ENCODE results near the gene RPUSD1.
A peak's percentile ranks its signal among the peaks of the same experiment; 100 is the strongest.

Gene RPUSD1

DNA sequence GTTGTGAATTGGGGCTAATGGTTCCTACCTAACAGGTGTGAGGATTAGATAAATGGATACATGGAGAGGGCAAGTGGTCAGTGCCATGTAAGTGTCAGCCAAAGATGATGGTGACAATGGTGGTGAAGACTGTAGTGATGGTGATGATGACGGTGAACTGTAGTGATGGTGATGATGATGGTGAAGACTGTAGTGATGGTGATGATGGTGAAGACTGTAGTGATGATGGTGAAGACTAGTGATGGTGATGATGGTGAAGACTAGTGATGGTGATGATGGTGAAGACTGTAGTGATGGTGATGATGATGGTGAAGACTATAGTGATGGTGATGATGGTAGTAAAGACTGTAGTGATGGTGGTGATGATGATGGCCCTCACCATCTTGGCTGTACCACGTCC, 30.4 kb upstream of the RPUSD1 start:
- DNase-seq = no peak

DNA sequence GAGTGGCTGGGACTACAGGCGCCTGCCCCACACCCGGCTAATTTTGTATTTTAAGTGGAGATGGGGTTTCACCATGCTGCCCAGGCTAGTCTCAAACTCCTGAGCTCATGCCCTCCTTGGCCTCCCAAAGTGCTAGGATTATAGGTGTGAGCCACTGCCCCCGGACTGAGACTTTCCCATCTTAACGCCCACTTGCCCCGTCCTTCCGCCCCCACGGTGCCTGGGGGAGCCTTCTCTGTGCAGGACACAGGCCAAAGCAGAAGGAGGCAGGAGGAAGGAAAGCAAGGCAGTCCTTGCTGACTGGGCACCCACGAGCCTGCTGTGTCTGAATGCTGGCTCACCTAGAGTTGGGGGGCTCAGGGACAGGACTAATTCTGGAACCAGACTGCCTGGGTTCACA, 30.0 kb upstream of the RPUSD1 start:
- no peak for DNase-seq

DNA sequence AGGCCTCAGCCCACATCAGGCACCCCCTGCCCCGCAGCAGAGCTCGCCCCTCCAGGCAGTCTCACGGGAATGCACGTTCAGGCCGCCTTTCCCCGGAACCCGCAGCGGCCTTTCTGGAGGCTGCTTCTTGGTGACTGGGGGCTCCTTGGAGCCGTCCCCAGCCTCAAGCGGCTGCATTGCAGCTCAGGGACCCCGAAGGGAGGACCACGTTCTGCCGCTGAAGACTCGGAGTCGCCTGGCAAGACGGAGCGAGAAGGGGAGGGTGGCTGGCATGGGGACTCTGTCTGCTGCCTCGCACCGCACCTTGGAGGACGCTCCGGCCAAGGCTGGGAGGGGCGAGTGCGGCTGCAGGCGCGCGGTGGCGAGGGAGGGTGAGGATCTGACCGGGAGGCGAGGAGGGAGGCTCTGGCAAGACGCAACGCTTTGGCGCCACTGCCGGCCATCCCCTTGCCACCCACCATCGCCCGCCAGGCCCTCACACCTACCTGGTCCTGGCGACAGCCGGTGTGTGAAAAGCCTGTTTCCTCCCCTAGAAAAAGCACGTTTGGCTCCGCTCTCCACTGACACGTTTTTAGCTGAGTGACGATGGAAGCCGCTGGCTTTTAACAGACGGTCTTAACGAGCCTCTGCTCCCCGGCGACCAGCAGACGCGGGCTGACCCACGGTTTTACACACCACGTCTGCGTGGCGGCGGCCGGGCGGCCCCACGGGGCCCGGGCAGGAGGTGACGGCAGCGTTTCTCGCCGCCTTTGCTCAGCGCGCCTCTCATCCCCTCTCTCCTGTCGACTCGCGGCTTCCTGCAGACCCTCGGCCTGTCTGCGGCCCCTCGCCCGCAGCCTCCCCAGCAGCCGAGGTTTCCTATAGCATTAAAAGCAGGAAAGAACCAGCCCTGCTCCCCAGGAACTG, 29.1 kb upstream of the RPUSD1 start:
- no peak for DNase-seq

DNA sequence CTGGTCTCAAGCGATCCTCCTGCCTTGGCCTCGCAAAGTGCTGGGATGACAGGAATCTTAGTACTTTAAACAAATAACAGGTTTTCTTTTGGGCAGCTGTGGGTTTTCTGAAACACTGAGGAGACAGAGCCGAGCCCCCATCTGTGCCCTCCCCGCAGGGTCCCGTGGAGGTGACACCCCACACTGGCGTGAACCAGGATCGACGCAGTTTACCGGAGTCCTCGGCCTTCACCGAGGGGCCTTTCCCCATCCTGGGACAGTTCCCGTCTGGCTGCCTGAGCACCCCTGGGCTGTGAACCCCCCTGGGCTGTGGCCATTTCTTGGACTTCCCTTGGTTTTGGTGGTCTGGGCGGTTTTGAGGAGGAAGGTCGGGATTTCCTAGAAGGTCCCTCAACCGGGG, 27.7 kb upstream of the RPUSD1 start:
- no peak for DNase-seq

DNA sequence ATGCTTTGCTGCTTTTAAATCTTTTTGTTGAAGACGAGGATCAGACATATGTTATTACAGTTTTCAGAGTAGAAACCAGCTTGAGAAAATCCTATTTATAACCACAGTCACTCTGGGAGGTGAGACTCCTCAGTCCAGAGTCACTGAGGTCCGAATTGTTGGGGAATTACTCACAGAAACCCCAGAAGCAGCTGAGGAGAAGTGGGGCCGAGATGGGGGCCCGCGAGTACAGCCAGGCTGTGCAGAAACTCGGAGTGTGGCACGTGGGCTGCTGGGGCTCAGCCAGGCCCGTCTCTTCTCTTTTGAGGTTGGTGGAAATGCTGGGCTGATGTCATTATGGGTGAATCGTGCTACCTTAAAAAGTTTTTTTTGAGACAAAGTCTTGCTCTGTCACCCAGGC, 26.8 kb upstream of the RPUSD1 start:
- DNase-seq = no peak

DNA sequence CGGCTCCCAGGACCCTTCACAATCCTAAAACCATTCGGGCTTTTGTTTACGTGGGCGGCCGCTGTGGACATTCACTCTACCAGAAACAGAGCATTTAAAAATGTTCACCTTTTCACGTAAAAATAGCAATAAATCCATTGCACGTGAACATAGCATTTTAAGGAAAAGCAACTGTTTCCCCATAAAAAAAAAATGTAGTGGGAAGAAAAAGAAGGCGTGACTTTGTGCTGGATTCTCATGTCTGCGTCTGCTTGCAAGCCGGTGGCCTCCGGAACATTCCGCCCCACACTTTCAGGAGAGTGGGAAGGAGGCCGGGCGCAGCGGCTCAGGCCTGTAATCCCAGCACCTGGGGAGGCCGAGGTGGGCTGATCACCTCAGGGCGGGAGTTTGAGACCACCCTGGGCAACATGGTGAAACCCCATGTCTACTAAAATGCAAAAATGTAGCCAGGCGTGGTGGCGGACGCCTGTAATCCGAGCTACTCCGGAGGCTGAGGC, 25.8 kb upstream of the RPUSD1 start:
- no peak for DNase-seq

DNA sequence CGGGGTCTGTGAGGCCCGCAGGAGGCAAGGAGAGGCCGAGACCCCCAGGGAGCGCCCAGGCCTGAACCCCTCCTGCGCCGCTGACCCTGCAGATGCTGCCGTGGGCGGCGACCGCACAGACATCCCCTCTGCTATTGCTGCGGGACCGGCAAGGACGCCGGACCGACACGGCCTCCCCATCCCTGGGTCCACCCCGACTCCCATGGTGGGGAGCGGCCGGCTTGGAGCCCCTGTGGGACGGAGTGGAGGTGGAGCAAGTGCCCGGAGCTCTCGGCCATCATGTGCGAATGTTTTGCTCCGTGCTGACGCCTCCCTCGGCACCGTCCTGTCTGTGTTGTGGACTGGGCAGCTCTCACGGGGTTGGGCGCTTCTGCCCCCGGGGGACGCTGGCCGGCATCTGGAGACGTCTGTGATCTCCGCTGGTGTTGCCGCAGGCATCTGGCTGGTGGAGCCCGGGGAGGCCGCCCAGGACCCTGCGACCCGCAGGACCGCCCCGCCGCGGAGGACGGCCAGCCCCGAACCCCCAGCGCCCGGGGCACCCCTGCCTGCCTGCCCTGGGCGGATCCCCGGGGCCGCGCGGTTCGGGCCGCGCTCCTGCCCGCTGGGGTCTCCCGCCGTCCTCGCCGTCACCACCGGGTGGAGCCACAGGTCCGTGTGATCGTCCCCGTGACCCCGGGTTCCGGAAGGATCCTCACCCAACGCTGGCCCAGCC, 25.2 kb upstream of the RPUSD1 start:
- no peak for DNase-seq

DNA sequence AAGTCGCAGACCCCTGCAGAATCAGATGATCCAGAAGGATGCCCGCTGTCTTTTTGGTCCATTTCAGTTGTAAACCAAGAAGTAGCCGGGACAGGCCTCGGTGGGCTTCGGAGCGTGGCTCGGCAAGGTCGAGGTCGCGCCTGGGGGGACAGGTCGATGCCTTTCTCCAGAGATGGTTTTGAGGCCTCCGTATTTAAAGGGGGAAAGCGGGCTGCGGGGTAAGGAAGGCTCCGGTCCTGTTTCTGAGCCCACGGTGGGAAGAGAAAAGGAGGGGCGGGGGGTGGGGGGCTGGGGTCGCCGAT, 19.9 kb upstream of the RPUSD1 start:
- no peak for DNase-seq

DNA sequence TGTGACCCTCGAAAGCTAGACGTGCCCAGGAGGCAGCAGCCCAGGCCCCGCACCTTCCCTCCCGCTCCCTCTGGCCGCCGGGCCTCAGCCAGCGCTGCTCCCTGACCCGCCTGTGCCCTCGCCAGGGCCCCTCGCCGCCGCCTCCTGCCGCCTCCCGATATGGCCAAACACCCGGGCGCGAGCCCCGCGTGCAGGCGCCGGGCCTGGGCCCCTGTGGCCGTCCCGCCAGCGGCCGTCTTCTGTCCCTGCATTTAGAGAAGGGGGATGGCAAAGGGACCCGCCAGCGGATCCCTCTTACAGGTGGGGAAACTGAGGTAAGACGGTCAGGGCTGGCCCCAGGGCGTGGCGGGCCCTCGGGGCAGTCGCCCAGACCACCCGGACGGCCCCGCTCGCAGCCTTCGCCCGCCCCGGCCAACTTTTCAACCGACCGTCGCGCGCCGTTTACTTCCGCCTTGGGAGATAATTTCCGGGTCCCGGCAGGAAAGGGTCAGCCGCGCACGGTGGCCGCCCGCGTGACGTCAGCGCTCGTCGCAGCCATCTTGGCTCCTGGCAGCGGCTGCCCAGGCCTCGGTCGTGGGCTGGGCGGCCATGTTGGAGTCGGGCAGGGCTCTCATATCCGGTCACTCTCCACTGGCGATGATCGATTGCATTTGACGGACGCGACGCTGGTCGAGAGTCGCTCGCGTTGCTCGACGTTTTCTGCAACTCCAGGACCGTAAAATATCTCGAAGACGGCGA, 19.3 kb upstream of the RPUSD1 start:
- peak; percentile 68 for DNase-seq

DNA sequence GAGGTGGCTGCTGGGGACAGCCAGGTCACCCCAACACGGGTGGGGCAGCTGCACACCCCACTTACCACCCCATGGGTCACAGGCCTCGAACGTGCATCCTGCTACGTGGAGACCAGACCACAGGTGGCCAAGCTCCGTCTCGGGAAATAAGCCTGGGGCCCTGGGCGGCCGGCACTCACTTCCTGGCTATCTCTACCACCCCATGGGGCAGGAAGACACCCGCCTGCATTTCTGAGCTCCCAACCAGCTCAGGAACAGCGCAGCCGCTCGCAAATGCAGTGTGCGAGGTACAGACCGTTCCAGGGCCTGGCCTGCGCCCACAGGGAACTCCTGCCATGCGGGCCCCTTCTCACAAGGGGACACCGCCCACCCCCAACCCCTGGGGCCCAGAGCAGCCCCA, 17.3 kb upstream of the RPUSD1 start:
- no peak for DNase-seq

DNA sequence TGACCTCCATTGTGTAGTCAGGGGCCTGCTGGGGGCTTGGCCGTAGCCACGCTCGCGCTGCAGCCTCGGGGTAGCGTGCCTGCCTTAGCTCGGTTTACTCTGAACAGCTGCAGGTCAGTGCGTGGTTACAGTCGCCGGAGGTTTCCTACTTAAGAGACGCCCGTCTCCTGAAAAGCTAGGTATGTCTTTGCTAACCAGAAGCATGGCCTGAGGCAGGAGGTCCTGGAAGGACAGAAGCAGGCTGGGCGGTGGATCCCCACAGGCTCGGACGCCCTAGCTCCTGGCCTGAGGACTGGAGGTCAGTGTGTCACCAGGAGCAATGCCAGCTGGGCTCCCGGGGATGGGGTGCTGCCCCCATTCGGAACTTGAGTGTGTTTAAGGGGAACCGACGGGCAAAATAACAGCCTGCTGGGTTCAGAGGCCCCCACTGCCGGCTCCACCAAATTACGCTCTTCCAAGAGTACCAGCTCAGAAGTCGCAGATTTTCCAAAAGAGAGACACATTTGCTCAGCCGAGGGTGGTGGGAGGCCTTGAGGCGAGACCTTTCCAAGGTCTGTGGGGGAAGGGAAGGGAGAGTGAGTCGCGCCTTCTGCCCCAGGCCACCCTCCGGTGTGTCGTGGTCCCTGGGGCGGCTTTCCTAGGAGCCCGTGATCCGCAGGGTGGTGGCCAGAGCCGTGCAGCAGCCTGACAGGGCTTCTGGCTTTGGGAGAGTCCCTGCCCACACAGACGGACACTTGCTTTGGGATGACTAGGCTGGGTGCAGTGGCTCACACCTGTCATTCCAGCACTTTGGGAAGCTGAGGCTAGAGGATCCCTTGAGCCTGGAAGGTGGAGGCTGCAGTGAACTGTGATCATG, 16.2 kb upstream of the RPUSD1 start:
- no peak for DNase-seq

DNA sequence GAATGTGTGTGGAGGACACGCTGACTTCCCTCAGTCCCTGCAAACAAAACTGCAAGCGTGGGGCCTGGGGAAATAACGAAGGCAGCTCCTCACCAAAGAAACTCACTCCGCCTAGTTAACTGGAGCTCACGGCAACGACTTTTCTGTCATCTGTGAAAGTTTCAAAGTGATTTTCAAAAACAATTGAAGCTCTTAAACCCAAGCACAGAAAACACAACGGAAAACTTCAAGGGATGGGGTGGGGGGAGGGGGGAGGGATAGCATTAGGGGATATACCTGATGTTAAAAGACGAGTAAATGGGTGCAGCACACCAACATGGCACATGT, 15.5 kb upstream of the RPUSD1 start:
- DNase-seq = no peak

DNA sequence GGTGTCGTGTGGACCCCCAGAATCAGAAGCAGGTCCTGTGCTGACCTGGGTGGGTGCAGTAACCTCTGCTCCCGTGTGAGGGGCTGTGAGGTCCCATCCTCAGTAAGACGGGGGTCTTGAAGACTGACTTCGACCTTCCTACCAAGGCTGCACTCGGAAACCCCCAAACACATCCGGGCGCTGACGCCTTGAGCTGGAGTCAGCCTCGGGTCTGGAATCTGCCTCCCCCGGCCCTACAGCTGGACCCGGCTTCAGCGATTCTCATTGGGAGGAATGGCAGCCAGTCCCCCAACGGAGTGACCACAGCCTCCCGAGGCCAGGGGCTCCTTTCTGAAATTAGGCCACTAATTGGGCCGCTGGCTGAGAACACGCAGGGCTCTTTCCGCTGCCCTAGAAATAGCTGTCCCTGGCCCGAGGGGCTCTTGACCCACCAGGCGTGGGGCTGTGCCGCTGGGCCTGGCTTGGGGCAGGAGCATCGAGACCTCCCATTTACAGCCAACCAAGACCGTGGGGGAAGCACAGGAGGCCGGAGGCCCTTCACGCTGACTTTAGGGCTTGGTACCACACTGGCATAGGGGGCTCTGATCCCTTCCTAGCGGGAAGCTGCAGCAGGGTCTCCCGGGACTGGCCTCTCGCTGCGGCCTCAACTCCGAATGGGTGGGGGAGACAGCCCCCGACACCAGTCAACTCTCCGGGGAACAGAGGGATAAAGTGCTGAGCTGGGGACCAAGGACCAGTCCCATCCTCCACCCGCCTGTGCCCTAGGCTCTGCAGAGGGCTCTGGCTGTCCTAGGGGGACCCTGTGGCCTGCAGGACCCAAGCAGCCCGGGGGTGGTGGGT, 15.0 kb upstream of the RPUSD1 start:
- no peak for DNase-seq

DNA sequence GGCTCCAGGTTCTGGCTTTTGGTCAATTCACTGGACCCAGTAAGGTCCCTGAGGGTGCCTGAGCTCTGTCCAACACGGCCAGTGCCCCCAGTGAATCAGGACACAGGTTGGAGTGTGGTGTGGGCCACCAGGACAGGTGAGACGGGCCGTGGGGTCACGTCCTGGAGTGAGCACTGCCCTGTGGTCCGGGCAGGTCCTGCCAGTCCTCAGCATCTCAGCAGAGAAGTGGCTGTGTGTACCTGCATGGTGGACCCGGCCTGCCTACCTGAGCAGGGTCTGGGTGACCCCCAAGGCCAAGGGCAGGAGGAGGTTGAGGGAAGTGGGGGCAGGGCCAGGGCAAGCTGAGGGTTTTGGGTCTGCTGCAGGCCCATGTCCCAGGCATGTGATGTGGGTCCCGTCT, 14.3 kb upstream of the RPUSD1 start:
- DNase-seq = no peak

DNA sequence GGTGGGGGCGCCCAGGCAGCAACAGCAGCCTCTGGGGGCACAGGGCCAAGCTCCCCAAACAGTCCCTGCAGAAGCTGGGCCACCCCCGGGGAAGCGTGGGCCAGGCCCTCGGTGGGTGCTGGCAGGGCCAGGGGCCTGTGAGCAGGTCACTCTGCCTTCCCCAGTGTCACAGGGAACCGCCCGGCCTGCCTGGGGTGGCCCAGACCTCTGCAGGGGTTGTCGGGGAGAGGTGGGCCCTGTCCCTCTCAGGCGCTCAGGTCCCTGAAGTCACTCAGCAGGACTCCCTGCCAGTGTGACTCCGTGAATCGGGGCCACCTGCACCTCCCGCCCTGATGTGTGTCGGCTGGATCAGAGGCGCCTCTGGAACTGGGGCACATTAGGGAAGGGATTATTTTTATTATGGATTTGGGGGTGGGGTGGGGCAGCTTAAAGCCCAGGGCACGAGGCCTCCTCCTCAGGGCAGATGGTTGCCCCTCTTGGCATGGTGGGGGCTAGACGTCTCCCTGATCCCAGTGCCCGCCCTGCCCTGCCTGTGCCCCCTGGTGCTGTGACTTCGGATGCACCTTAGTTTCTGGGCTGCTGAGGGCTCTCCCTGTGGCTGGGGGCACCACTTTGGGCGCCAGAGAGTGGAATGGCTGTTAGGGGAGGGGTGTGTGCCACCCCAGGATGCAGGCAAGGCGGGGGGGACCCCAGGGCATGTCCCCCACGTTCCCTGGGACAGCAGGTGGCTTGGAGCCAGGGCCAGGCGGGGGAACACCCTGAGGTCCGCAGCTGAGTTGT, 13.6 kb upstream of the RPUSD1 start:
- DNase-seq = no peak

DNA sequence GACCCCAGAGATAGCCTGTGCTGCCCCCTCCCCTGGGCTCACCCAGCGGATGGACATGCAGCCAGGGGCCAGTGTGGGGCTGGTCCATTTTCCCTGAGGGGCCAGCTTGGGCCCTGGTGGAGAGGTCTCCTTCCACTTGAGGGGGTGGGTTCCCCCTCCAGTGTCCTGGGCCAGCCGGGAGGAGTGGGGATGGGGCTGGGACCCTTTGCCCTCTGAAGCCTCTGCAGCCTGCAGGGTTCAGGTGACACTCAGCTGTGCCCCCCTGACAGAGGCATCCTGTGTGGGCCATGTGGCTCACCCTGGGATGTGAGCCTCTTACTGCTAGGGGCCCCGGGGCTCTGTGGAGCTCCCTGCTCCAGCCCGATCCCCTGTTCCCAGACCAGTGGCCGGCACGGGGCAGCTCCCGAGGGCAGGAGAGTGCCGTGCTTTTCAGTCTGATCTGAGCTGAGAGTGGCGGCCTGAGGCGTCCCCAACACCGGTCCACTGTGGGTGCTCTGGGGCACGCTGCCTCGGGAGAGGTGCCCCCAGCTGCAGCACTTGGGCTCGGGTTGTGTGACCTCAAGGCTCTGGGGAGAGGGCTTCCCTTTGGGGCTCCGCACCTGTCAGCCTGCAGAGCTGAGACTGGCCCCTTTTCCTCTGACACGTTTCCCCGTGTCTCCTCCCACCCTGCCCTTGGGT, 12.8 kb upstream of the RPUSD1 start:
- DNase-seq = no peak

DNA sequence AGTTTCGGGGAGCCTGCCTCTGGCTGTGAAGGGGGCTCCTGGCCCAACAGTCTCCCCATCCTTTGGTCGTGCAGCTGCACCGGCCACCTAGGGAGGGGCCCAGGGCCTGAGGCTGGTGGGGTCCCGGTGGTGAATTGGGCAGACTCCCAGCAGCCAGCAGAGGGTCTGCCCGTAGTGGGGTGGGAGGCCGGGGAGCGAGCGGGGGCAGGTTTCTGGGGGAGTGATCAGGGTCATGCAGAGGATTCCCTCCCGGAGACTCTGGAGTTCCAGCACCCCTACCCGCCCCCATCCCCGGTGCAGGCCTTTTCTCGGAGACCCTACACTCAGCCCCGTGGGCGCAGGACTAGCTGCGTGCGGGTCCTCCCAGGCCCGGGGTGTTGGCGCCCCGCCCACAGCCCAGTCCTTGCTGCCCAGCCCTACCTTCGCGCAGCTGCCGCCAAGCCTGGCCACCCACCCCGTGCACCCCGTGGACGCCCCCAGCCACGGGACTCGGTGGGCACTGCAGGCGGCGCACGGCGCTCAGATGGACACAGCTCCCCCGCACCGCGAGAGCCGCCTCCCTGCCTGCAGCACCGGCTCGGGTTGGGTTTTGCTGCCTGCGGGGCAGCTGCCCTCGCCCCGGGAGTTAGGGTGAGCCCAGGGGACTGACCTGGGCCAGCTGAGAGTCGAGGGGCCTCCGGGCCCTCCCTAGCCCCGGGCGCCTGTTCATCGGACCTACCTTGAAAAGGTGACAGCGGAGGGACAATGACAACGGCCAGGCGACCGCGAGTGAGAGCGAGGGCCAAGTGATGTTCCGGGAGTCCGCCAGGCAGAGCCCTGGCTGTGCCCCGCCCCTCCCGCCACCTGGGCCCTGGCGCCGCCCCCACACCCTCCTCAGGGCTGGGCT, 12.0 kb upstream of the RPUSD1 start, which contains the start of gene GNG13:
GNG13 (minus strand) TSS at position 787 of the 886 bp plus-strand sequence. CDS start 1,657 bp downstream, outside the sequence.
- DNase-seq = no peak

DNA sequence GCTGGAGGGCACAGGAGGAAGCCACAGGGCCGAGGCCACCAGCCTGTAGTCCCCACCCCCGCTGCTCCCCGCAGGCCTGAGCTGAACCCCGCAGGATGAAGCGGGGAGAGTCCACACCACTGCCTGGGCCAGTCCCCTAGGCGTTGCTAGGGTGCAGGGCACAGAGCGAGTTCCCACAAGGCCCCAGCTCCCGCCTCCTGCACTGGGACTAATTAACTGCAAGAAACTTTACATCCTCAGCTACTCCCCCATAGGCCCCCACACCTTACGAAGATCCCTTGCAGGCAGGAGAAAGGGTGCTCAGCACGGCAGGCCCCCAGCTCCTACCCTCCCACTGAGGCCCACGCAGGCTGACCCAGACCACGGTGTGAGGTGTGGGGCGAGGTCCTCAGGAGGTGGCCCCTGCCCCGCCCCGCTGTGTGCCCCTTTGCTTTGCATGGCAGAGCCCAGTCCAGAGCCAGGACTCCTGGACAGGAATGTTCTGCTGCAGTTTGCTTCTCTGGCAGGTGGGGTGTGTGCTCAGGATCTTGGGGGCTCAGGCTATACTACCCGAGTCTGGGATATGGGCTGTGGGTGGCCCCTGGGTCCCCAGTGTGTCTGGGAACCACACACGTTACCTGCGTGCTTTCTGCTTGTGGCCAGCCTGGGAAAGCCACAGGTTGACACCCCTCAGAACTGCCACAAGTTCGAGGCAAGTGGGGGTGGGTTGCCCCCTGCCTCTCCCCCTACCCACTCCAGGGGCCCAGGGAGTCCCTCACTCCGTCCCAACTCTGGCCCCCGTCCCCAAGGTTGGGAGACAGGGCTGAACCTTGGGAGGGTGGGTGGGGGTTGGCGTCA, 11.1 kb upstream of the RPUSD1 start:
- DNase-seq = no peak
